C1 segment of cervical spinal cord (tissue), 14 donors: ENCODE measurements around the gene PREPL.

Experiments
- DNase-seq, 14 donors: peaks; one replicate each; lab custom pipeline; 2025; lab: John Stamatoyannopoulos, UW

PREPL gene

DNA sequence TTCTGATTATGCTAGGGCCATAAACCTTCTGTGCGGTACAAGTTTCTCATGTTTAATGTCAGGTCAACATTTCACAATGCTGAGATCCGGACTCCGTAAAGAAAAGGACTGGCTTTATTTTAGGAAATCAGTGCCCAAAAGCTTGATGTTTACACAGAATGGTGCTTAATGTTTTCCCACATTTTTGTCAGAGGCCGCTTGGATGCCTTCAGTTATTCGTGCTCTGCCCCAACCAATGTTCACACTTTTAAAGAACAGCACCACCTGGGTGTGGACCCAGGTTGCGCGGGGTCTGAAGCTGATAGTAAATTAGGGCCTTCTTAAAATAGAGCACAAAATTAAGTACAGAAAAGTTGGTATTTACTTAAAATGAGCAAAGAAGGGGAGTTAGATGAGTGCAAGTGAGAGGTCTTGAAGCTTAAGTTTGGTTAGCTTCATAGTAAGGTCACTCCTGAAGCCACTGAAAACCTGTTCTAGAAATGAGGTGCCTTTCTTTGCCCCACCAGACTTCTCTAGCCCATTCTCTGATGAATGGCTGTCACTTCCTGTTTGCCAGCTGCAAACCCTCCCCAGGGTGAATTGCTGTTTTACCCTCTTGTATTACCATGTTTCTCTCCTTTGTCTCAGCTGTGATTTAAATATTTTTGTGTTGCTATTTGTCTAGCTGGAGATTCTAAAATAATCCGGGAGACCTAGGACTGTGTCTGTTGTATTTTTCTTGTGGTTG lies 65.5 kb downstream of the PREPL start:
- DNase-seq: no peak

DNA sequence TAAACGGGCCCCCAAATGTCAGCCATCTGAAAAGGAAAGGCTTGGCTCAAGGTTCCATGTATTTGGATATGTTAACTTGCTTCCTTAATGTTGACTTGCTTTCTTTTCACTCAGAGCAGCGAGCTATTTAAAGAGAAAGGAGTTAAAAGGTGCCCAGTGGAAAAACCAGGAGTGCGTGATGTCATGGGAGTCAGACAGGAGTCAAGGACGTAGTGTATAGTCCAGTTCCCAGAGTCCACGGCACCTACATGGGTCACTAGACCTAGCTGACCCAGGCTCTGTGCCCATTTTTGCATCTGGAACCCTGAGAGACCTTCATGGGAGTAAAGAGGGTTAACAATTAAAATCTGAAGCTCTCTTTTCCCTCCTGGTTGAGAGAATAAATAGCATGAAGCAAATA lies 66.2 kb downstream of the PREPL start:
- DNase-seq: no peak

DNA sequence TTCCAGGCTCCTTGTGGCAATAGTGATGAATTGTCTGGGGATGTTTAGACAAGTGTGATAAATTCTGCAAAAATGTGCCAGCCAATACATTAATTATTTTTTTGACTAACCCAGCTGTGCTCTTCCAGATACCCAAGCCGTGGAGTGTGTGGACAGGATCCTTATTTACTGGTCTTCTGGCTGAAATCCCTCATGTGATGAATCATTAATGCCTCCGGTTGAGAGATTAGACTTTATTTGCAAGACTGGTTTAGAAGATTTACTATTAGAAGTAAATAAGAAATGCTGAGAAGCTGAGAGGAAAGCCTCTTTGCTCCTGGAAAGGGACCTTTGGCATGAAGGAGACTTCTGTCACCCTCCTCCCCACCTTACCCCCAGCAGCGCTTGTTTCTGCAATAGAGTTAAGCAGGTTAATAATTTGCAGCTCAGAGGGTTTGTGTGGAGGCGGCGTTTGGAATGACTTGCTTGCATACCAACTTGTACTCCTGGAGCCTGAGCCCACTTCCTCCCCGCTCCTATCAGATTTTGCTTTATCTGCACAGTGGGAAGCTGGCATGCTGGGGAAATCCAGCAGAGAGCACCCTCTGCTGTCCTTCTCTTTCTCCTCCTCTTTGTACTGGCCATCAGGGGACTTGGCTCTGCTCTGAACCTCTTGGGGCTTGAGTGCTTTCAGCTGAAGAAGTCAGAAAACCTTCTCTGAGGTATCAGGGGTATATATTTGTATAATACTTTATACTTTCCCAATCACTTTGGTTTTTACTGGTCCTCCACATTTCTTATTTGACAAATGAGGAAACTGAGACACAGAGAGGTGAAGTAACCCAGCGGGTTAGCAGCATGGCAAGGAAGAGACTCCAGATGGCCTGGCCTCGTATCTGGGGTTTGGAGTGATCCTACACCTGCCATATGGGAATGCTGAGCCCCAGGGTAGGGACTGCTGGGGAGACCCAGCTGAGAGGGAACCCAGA lies 69.7 kb downstream of the PREPL start:
- peak in 11 of 14 donors; percentile 2 to 69 (median 45) for DNase-seq

DNA sequence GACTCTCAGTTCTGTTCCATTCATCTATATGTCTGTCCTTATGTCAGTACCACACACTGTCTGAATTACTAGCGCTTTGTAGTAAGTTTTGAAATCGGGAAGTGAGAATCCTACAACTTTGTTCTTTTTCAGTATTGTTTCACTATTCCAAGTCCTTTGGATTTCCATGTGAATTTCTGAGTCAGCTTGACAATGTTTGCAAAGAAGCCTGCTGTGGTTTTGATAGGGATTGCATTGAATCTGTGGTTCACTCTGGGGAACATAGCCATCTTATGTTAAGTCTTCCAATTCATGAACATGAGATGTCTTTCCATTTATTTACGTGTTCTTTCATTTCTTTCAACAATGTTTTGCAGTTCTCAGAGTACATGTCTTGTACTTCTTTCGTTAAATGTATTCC lies 71.0 kb downstream of the PREPL start:
- DNase-seq: no peak

DNA sequence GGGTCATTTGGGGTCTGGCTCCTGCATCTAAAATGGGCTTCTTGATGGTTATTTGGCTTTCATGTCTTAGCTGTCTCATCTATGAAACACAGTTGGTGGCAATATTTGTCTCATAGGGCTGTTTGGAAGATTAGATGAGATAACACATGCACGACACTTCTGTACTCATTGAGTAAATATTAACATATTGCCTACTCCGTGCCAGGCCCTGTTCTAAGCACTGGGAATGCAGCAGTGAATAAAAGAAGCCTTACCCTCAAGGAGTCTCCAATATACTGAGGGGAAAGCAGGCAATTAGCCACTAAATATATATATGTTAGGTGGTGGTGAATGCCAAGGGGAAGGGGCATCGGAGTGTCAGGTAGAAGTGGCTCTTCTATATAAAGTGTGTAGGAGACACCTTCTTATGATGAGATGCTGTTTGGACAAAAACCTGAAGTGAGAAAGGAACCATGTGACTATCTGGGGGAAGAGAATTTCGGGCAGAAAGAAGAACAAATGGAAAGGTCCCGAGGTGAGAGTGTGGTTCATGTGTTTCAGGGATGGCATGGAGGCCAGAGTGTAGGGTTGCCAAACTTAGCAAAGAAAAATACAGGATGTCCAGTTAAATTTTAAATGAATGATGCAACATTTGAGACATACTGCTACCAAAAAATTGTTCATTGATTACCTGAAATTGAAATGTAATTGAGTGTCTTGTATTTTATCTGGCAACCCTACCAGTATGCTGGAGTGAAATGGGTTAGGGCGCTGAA lies 74.2 kb downstream of the PREPL start:
- no peak for DNase-seq

DNA sequence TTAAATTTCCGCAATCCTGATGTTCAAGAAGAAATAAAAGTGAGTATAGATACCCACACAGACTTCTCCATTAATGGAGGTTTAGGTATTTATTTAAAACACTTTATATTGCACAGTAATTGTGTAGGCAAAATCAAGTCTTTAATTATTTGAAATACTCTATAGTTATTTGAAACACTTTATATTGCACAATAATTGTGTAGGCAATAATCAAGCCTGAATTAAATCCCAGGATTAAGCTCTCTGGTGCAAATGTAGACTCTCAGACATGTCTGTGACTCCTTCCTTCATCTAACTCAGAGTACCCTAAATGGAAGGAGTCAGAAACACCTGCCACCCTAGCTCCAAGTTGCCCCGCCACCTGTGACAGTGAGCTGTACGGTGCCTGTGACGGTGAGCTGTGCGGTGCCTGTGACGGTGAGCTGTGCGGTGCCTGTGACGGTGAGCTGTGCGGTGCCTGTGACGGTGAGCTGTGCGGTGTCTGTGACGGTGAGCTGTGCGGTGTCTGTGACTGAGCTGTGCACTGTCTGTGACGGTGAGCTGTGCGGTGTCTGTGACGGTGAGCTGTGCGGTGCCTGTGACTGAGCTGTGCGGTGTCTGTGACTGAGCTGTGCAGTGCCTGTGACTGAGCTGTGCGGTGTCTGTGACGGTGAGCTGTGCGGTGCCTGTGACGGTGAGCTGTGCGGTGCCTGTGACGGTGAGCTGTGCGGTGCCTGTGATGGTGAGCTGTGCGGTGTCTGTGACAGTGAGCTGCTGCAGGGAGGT lies 75.0 kb downstream of the PREPL start:
- no peak for DNase-seq

DNA sequence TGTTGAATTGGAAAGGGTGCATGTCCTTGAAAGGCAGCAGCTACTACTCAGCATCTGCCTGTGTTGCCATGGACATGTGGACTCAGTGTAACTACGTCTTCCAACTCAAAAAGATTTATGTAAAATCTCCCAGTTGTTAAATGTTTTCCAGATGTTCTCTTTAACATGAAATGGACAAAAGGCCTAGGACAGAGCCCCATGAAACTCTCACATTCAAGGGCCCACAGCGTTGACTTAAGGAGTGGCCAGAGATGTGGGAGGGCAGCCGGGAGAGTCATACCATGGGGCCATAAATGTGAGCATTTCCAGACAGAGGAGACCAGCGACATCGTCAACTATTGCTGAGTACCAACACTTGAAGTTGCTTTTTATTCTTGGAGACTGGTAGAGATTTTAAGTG lies 76.1 kb downstream of the PREPL start:
- no peak for DNase-seq

DNA sequence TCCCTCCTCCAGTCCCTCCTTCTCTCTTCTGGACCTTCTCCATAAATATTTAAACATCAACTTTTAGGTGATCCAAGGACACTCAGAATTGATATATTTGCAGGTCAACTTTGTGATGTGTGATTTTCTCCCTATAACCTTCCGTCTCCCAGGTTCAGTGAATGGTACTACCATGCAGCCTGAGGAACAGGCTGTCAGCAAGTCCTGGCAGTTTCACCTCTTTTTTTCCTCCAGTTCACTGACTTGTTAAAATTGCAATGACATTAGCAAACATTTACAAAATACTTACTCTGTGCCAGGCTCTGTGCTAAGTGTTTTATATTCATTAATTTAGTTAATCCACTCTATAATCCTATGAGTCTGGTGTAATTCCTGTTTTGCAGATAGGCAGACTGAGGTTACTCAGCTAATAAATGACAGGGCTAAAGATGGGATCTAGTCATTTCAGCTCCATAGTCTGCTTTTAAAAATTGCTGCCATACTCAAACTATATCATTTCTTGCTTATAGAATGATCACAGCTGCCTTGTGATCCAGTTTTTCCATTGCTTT lies 78.1 kb downstream of the PREPL start:
- DNase-seq: no peak

DNA sequence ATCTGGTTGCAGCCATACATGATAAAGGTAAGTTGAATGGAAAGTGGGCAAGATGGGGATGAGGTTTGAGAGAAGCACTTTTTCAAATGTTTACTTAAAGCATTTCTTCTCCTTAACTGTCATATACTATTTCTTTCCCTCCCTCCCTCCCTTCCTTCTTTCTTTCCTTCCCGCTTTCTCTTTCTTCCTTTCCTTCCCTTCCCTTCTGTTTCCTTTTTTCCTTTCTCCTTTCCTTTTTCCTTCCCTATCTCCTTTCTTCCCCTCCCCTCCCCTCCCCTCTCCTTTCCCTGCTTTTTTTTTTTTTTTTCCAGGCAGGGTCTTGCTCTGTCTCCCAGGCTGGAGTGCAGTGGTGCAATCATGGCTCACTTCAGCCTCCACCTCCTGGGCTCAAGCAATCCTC lies 80.4 kb downstream of the PREPL start:
- no peak for DNase-seq

DNA sequence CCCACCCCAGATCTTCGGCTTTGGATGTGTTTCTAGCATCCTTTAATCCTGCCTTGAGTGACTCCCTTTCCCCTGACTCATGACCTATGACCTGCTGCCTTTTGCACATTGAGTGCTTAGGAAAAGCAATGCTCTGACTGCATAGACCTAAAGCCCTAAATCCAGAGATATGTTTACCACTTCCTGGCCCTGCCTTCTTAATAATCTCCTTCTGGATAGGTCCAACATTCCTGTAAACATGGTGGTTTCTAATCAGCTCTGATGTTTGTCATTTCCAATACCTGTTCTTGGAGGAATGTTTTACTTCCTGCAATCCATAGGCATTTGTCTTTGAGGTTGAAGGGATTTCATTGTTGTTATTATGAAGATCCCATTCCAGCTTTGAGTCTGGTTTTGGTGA lies 83.8 kb downstream of the PREPL start:
- no peak for DNase-seq

DNA sequence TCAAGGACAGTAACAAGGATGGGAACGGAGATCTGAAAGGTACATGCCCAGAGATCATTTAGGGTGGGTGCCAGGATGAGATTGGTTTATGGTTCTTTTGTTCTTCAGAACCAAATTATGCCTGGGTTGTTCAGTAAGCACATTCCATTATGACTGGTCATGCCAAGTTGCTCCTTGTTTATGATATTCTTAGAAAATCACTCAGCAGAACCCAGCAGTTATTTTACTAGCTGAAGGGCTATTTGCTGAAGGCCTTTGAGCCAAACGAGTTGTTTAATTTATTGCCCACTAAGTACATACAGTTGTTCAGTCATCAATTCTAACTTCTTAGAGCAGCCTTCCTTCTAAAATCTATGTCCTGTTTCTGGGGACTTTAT lies 85.4 kb downstream of the PREPL start:
- DNase-seq: no peak

DNA sequence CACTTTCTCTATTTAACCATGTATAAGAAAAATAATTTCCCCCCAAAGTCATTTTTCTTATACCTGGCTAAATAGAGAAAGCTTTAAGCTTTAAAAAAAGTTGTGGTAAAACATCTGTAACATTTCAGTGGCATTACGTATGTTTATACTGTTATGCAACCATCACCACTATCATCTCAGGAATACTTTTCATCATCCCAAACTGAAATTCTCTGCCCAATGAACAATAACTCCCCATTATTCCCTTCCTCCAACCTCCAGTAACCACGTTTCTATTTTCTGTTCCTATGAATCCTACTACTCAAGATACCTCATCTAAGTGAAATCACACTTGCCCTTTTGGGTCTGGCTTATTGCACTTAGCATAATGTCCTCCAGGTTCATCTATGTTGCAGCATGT lies 87.7 kb downstream of the PREPL start:
- DNase-seq: no peak

DNA sequence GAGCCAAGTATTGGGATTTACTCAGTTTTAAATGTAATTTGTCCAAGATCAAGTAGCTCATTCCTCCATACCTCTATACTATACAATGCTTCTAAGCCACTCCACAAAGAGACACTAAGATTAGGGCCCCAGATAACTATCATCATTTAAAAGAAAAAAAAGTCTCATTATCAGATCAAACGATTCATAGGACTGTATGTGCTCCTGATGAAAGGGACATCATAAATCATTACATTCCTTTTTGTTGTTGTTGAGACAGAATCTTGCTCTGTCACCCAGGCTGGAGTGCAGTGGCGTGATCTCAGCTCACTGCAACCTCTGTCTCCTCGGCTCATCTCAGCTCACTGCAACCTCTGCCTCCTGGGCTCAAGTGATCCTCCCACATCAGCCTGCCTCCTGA lies 88.2 kb downstream of the PREPL start:
- no peak for DNase-seq

DNA sequence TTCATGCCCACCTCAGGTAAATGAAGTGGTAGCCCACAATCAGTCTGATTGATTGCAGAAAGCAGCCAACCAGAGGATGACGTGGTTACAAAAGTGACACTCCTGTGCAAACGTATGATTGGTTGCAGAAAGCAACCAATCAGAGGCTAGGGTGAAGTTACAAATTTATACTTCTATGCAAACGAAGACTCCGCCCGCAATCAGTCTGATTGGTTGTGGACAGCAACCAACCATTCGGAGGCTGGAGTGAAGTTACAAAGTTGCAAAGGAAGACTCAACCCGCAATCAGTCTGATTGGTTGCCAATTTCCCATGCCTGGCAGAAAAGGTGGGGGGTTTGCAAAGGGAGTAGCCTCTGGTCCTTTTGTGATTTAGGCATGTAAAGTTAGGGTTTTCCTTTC lies 90.0 kb downstream of the PREPL start:
- DNase-seq: no peak

DNA sequence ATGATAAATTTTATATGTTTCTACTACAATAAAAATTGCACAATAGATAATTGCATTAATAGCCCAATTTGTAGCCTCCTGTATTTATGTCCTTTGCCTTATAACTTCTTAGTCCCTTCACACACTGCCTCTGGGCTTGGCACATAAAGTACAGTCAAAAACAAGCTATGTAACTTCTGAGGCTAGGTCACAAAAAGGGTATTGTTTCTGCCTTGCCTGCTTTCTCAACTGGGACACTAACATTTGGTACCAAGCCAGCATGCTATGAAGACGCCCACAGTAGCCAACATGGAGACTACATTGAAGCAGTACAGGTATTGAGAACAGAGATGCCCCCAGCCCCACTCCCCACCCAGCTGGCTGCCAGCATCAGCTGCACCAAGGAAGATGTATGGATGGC lies 91.5 kb downstream of the PREPL start:
- peak in 5 of 14 donors; percentile 3 to 28 (median 14) for DNase-seq

DNA sequence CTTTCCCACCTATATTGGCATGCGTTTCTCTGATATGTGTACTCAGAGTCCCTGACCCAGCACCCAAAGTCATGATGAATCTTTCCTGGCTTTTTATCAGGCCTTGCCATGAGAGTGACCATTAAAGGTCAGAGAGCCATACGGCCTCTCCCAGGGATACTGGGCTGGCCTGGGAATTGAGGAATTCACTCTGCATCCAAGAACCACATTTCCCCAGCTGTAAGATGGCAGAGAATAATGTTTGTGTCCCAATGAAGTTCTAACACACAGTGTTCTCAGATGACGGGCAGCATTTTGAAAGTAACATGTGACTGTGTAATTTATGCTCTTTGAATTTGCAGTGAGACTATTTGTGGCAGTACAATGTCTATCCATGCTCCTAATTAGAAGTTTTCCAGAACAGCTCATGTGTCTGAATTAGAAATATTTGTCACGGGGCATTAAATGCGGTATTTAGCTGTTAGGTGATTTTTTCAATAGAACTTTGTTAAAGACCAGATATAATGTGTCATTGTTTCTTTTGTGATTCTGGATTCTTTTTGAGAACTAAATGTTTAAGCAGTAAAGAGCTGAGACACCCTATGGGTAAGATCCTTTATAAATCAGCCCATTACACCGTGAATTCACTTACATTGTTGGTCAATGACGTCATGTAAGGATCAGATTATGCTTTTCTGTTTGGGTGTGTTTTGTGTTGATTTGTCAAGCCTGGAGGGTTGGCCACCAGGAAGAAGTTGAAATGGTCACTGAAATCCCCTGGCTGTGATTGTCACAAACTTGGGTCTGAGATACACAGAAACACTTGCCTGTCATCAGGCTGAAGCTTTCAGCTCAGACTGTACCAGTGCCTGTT lies 93.3 kb downstream of the PREPL start:
- DNase-seq: peak in 6 of 14 donors; percentile 2 to 28 (median 9)
